Measurements from ENCODE around the gene SLC30A10. TPM values are rescaled to one million over a fixed set of nuclear protein-coding genes. Genes with fewer than 3 reads are reported as not detected.
"Not testable (repeated sequence)": the region's sequence is repeated elsewhere in the genome, so short reads cannot be mapped to it uniquely, and the experiment has no call there.

SLC30A10 gene
- total and polyA plus RNA-seq, 4 donors = not detected

DNA sequence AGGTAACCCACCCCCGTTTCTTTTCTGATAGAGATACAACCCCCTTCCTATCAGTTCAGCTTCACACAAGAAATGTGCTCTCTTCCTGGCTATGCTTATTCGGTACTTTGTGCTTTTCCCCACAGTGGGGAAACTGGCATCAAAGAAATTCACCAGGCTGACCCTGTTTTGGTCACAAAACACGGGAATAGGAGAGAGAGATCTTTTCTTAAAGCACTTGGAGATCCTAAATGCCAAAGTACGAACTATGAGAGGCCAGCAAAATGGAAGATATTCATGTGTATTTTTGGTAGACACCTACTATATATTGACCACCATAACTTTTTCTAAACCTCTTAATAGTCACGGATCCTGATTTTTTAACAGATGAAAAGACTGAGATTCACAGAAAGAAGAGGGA lies 30.0 kb downstream of the SLC30A10 start:
- TF ChIP-seq, protein P1, sequence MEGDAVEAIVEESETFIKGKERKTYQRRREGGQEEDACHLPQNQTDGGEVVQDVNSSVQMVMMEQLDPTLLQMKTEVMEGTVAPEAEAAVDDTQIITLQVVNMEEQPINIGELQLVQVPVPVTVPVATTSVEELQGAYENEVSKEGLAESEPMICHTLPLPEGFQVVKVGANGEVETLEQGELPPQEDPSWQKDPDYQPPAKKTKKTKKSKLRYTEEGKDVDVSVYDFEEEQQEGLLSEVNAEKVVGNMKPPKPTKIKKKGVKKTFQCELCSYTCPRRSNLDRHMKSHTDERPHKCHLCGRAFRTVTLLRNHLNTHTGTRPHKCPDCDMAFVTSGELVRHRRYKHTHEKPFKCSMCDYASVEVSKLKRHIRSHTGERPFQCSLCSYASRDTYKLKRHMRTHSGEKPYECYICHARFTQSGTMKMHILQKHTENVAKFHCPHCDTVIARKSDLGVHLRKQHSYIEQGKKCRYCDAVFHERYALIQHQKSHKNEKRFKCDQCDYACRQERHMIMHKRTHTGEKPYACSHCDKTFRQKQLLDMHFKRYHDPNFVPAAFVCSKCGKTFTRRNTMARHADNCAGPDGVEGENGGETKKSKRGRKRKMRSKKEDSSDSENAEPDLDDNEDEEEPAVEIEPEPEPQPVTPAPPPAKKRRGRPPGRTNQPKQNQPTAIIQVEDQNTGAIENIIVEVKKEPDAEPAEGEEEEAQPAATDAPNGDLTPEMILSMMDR (IDR thresholded peaks at IDR 0.05; ENCODE audit: control extremely low read depth, extremely low read depth) = no peak
- Histone ChIP-seq H3K27ac (ENCODE audit: low read depth in 1 of 2, low read length in 1 of 2) (no peak overlapping the region), H3K27me3 (ENCODE audit: control insufficient read depth in 3 of 3, insufficient read depth in 3 of 3, low read length in 2 of 3) (no peaks in the 10 kb centered on the region), H3K36me3 (ENCODE audit: control insufficient read depth in 4 of 4, insufficient read depth in 4 of 4, low read length in 4 of 4) (no peaks in the 10 kb centered on the region), H3K9ac (ENCODE audit: insufficient read depth in 1 of 2, low read length in 2 of 2) (no peak overlapping the region), H3K4me1 (ENCODE audit: control insufficient read depth in 5 of 5, insufficient read depth in 5 of 5, low read length in 5 of 5) (no peaks in the 10 kb centered on the region), H3K4me3 (no peak overlapping the region), H3K9me3 (ENCODE audit: control insufficient read depth in 4 of 4, insufficient read depth in 3 of 4, low read length in 3 of 4) (no peaks in the 10 kb centered on the region)
- DNase-seq (no peak), ATAC-seq (ENCODE audit: insufficient read depth, low FRiP score) (no peak)
- whole genome bisulfite sequencing, 2 donors = 87% methylated on average over 5 of the region's 5 CpGs

DNA sequence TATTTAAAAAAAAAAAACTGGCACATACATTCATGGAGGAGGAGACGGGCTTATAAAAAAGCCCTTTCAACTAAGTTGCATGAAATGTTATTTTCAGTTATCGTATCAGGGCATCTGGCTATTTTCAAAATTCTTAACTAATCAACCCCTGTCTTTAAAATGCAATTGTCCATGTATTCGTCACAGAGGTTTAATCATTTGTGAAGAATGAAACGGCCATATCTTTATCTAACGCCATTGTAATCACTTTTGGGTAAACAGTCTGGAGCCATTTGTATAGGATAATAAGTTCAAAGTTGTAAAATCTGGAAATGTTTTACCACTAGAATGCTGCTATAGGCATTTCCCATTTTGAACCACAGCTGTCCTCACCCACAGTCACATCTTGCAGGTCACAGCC lies 30.4 kb downstream of the SLC30A10 start:
- ATAC-seq (ENCODE audit: insufficient read depth, low FRiP score) (no peak), DNase-seq (no peak)
- WGBS, 2 donors = 69 to 79% methylated on average over 5 of the region's 5 CpGs
- Histone ChIP-seq H3K27ac (ENCODE audit: low read depth in 1 of 2, low read length in 1 of 2) (no peak overlapping the region), H3K9me3 (ENCODE audit: control insufficient read depth in 4 of 4, insufficient read depth in 3 of 4, low read length in 3 of 4) (no peaks in the 10 kb centered on the region), H3K36me3 (ENCODE audit: control insufficient read depth in 4 of 4, insufficient read depth in 4 of 4, low read length in 4 of 4) (no peaks in the 10 kb centered on the region), H3K4me1 (ENCODE audit: control insufficient read depth in 5 of 5, insufficient read depth in 5 of 5, low read length in 5 of 5) (no peaks in the 10 kb centered on the region), H3K9ac (ENCODE audit: insufficient read depth in 1 of 2, low read length in 2 of 2) (no peak overlapping the region), H3K27me3 (ENCODE audit: control insufficient read depth in 3 of 3, insufficient read depth in 3 of 3, low read length in 2 of 3) (no peaks in the 10 kb centered on the region), H3K4me3 (no peak overlapping the region)
- TF ChIP-seq, protein P1 (IDR thresholded peaks at IDR 0.05; ENCODE audit: control extremely low read depth, extremely low read depth) = no peak

DNA sequence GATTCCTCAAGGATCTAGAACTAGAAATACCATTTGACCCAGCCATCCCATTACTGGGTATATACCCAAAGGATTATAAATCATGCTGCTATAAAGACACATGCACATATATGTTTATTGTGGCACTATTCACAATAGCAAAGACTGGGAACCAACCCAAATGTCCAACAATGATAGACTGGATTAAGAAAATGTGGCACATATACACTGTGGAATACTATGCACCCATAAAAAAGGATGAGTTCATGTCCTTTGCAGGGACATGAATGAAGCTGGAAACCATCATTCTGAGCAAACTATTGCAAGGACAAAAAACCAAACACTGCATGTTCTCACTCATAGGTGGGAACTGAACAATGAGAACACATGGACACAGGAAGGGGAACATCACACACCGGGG lies 36.1 kb downstream of the SLC30A10 start:
- H3K27ac ChIP-seq (ENCODE audit: low read depth in 1 of 2, low read length in 1 of 2); H3K36me3 ChIP-seq (ENCODE audit: control insufficient read depth in 4 of 4, insufficient read depth in 4 of 4, low read length in 4 of 4); DNase-seq; H3K9me3 ChIP-seq (ENCODE audit: control insufficient read depth in 4 of 4, insufficient read depth in 3 of 4, low read length in 3 of 4); ATAC-seq (ENCODE audit: insufficient read depth, low FRiP score); H3K4me1 ChIP-seq (ENCODE audit: control insufficient read depth in 5 of 5, insufficient read depth in 5 of 5, low read length in 5 of 5); H3K27me3 ChIP-seq (ENCODE audit: control insufficient read depth in 3 of 3, insufficient read depth in 3 of 3, low read length in 2 of 3); H3K9ac ChIP-seq (ENCODE audit: insufficient read depth in 1 of 2, low read length in 2 of 2); H3K4me3 ChIP-seq: not testable (repeated sequence)
- WGBS, 2 donors = 95 to 100% methylated on average over 1 of the region's 1 CpG

DNA sequence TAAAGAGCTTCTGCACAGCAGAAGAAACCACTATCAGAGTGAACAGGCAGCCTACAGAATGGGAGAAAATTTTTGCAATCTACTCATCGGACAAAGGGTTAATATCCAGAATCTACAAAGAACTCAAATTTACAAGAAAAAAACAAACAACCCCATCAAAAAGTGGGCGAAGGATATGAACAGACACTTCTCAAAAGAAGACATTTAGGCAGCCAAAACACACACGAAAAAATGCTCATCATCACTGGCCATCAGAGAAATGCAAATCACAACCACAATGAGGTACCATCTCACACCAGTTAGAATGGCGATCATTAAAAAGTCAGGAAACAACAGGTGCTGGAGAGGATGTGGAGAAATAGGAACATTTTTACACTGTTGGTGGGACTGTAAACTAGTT lies 36.5 kb downstream of the SLC30A10 start:
- DNase-seq; H3K36me3 ChIP-seq (ENCODE audit: control insufficient read depth in 4 of 4, insufficient read depth in 4 of 4, low read length in 4 of 4); H3K27ac ChIP-seq (ENCODE audit: low read depth in 1 of 2, low read length in 1 of 2); H3K9me3 ChIP-seq (ENCODE audit: control insufficient read depth in 4 of 4, insufficient read depth in 3 of 4, low read length in 3 of 4); H3K4me3 ChIP-seq; H3K4me1 ChIP-seq (ENCODE audit: control insufficient read depth in 5 of 5, insufficient read depth in 5 of 5, low read length in 5 of 5); H3K27me3 ChIP-seq (ENCODE audit: control insufficient read depth in 3 of 3, insufficient read depth in 3 of 3, low read length in 2 of 3); H3K9ac ChIP-seq (ENCODE audit: insufficient read depth in 1 of 2, low read length in 2 of 2); ATAC-seq (ENCODE audit: insufficient read depth, low FRiP score): not testable (repeated sequence)
- 87 to 91% methylated on average over 4 of the region's 4 CpGs for WGBS, 2 donors

DNA sequence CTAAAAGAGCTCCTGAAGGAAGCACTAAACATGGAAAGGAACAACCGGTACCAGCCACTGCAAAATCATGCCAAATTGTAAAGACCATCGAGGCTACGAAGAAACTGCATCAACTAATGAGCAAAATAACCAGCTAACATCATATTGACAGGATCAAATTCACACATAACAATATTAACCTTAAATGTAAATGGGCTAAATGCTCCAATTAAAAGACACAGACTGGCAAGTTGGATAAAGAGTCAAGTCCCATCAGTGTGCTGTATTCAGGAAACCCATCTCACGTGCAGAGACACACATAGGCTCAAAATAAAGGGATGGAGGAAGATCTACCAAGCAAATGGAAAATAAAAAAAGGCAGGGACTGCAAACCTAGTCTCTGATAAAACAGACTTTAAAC lies 39.7 kb downstream of the SLC30A10 start:
- not testable (repeated sequence) for H3K36me3 ChIP-seq (ENCODE audit: control insufficient read depth in 4 of 4, insufficient read depth in 4 of 4, low read length in 4 of 4); H3K9me3 ChIP-seq (ENCODE audit: control insufficient read depth in 4 of 4, insufficient read depth in 3 of 4, low read length in 3 of 4); H3K4me1 ChIP-seq (ENCODE audit: control insufficient read depth in 5 of 5, insufficient read depth in 5 of 5, low read length in 5 of 5); H3K9ac ChIP-seq (ENCODE audit: insufficient read depth in 1 of 2, low read length in 2 of 2); ATAC-seq (ENCODE audit: insufficient read depth, low FRiP score); H3K27me3 ChIP-seq (ENCODE audit: control insufficient read depth in 3 of 3, insufficient read depth in 3 of 3, low read length in 2 of 3); H3K4me3 ChIP-seq; H3K27ac ChIP-seq (ENCODE audit: low read depth in 1 of 2, low read length in 1 of 2); DNase-seq
- 80 to 95% methylated on average over 4 of the region's 4 CpGs for WGBS, 2 donors
